Vagina (tissue), 2 donors: Measurements from ENCODE around the gene TMEM131L. TPM values are rescaled to one million over a fixed set of nuclear protein-coding genes. Genes with fewer than 3 reads are reported as not detected.
A peak's percentile ranks its signal among the peaks of the same experiment; 100 is the strongest.

Source experiments
- DNase-seq, 2 donors: peaks; one replicate each; pipeline ENCODE4 v3.0.0-alpha.2; 2017; ENCODE audit errors: extremely low spot score in 2 of 2
- H3K27ac ChIP-seq: fragments of 200-600 bp; sonication (generic); one replicate; pipeline ENCODE4 v1.5.1; 2019
- H3K27me3 ChIP-seq: fragments of 200-600 bp; sonication (generic); one replicate; pipeline ENCODE4 v1.5.1; 2019
- H3K36me3 ChIP-seq, 2 donors: fragments of 200-600 bp; sonication (generic); one replicate each; pipeline ENCODE4 v1.5.1; 2017 to 2019
- H3K4me1 ChIP-seq: fragments of 200-600 bp; sonication (generic); one replicate; pipeline ENCODE4 v1.5.1; 2019
- H3K4me3 ChIP-seq, 2 donors: fragments of 200-600 bp; sonication (generic); 1 replicate in 1 of 2; 2 replicates in 1 of 2; pipeline ENCODE4 v1.5.1; 2016 to 2019
- H3K9me3 ChIP-seq: fragments of 200-600 bp; sonication (generic); one replicate; pipeline ENCODE4 v1.5.1; 2019
- CTCF ChIP-seq, 3 experiments: fragments of 450-650 bp in 2 of 3; fragments of 200-600 bp in 1 of 3; sonication (generic) in 1 of 3; IDR thresholded peaks; one replicate each; pipeline ENCODE4 v1.5.1; 2017 to 2019; ENCODE audit warnings: antibody characterized with exemption in 3 of 3, mild to moderate bottlenecking in 2 of 3, moderate library complexity in 2 of 3
- POLR2A ChIP-seq, 2 donors: fragments of 450-650 bp; IDR thresholded peaks; one replicate each; pipeline ENCODE4 v1.6.1; 2017; ENCODE audit warnings: antibody characterized with exemption in 2 of 2, mild to moderate bottlenecking in 2 of 2, moderate library complexity in 2 of 2
- POLR2AphosphoS5 ChIP-seq, 2 donors: sonication (generic); formaldehyde crosslinking; IDR thresholded peaks; one replicate each; pipeline ENCODE4 v1.9.0; 2017; ENCODE audit warnings: antibody characterized with exemption in 2 of 2, mild to moderate bottlenecking in 2 of 2, low read depth in 1 of 2; ENCODE audit not compliant: insufficient read depth in 1 of 2
- intact Hi-C: fragments of 100-400 bp; cut with DNase I; formaldehyde crosslinking; loops from one replicate; pipeline ENCODE4 v1.15.1; 2023
- total RNA-seq: library from RNA; depleted of rRNA; stranded (reverse); fragments of >200 nt; gene quantifications from one replicate; pipeline ENCODE4 v1.2.3, GENCODE V29; 2016

Gene TMEM131L
- total RNA-seq, 1 donor from 2014 or later = 17.7 TPM

- intact Hi-C loops = no loop called here
- no peaks in the 10 kb centered on the region for H3K9me3 ChIP-seq
- TF ChIP-seq CTCF (IDR thresholded peaks at IDR 0.05) (no peak), POLR2A (IDR thresholded peaks at IDR 0.05) (no peak)
Observed at GRCh38 chr4:153639833-153640802, 174.0 kb downstream of the TMEM131L start.

GRCh38 chr4:153641532-153641931 is 175.4 kb downstream of the TMEM131L start:
- intact Hi-C loops = no loop called here
- no peak for TF ChIP-seq POLR2A (IDR thresholded peaks at IDR 0.05)
- no peak for TF ChIP-seq POLR2AphosphoS5 (IDR thresholded peaks at IDR 0.05; ENCODE audit: insufficient read depth in 1 of 2, low read depth in 1 of 2)

More at GRCh38 chr4:153639833-153640802, 174.0 kb downstream of the TMEM131L start:
- Histone ChIP-seq H3K27ac (no peak overlapping the region), H3K36me3 (peaks cover 0 to 23% of the 10 kb centered on the region in 2 donors), H3K4me1 (no peaks in the 10 kb centered on the region), H3K27me3 (no peaks in the 10 kb centered on the region), H3K4me3 (no peak overlapping the region)
- no peak for DNase-seq

GRCh38 chr4:153643406-153644383 is 177.5 kb downstream of the TMEM131L start:
- Histone ChIP-seq H3K36me3 (no peaks in the 10 kb centered on the region), H3K4me1 (no peaks in the 10 kb centered on the region), H3K27me3 (no peaks in the 10 kb centered on the region), H3K4me3 (no peak overlapping the region), H3K9me3 (no peaks in the 10 kb centered on the region), H3K27ac (no peak overlapping the region)
- TF ChIP-seq CTCF (IDR thresholded peaks at IDR 0.05) (peak in 1 of 3 experiments; percentile 40), POLR2A (IDR thresholded peaks at IDR 0.05) (no peak), POLR2AphosphoS5 (IDR thresholded peaks at IDR 0.05; ENCODE audit: insufficient read depth in 1 of 2, low read depth in 1 of 2) (no peak)
- DNase-seq = no peak
- intact Hi-C loops = no loop called here

More at GRCh38 chr4:153641532-153641931, 175.4 kb downstream of the TMEM131L start:
- Histone ChIP-seq H3K36me3 (peaks cover 0 to 9% of the 10 kb centered on the region in 2 donors), H3K27ac (no peak overlapping the region), H3K27me3 (no peaks in the 10 kb centered on the region), H3K4me1 (no peaks in the 10 kb centered on the region), H3K9me3 (no peaks in the 10 kb centered on the region), H3K4me3 (no peak overlapping the region)
- DNase-seq = no peak

GRCh38 chr4:153645183-153645582 is 179.0 kb downstream of the TMEM131L start:
- no peak overlapping the region for H3K27ac ChIP-seq
- no peaks in the 10 kb centered on the region for H3K4me1 ChIP-seq
- no peak overlapping the region for H3K4me3 ChIP-seq
- H3K36me3 ChIP-seq = no peaks in the 10 kb centered on the region
- intact Hi-C loops = no loop called here
- H3K27me3 ChIP-seq = no peaks in the 10 kb centered on the region
- H3K9me3 ChIP-seq = no peaks in the 10 kb centered on the region
- TF ChIP-seq CTCF (IDR thresholded peaks at IDR 0.05) (no peak), POLR2AphosphoS5 (IDR thresholded peaks at IDR 0.05; ENCODE audit: insufficient read depth in 1 of 2, low read depth in 1 of 2) (no peak), POLR2A (IDR thresholded peaks at IDR 0.05) (no peak)
- DNase-seq = no peak

- Histone ChIP-seq H3K36me3 (no peaks in the 10 kb centered on the region), H3K4me1 (no peaks in the 10 kb centered on the region), H3K27me3 (no peaks in the 10 kb centered on the region), H3K27ac (no peak overlapping the region), H3K9me3 (no peaks in the 10 kb centered on the region), H3K4me3 (no peak overlapping the region)
- TF ChIP-seq CTCF (IDR thresholded peaks at IDR 0.05) (no peak), POLR2AphosphoS5 (IDR thresholded peaks at IDR 0.05; ENCODE audit: insufficient read depth in 1 of 2, low read depth in 1 of 2) (no peak), POLR2A (IDR thresholded peaks at IDR 0.05) (no peak)
- intact Hi-C loops = no loop called here
- no peak for DNase-seq
Observed at GRCh38 chr4:153646261-153646660, 180.1 kb downstream of the TMEM131L start.
